ENCODE results near the gene DNAJC30.

DNA sequence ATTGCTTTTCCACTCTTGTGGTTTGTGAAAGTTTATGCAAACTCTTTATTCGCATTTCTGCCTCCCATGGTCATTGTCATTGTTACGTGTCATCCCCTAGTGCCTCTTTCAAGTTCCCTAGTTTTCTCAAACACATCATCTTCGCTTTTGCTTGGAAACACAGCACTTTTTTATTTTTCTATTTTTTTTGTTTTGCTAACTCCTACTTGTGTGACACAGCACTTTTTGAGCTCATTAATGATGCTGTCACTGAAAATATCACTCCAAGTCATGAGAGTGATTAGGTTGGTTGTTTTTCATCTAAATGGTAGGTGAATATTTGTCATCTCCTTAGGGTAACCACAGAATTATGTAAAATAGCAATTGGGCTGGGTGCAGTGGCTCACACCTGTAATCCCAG is 44.7 kb upstream of the DNAJC30 start:
- TF ChIP-seq, protein P1, sequence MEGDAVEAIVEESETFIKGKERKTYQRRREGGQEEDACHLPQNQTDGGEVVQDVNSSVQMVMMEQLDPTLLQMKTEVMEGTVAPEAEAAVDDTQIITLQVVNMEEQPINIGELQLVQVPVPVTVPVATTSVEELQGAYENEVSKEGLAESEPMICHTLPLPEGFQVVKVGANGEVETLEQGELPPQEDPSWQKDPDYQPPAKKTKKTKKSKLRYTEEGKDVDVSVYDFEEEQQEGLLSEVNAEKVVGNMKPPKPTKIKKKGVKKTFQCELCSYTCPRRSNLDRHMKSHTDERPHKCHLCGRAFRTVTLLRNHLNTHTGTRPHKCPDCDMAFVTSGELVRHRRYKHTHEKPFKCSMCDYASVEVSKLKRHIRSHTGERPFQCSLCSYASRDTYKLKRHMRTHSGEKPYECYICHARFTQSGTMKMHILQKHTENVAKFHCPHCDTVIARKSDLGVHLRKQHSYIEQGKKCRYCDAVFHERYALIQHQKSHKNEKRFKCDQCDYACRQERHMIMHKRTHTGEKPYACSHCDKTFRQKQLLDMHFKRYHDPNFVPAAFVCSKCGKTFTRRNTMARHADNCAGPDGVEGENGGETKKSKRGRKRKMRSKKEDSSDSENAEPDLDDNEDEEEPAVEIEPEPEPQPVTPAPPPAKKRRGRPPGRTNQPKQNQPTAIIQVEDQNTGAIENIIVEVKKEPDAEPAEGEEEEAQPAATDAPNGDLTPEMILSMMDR (IDR thresholded peaks at IDR 0.05), result no peak
- TF ChIP-seq EP300 (IDR thresholded peaks at IDR 0.05) (no peak), POLR2A (IDR thresholded peaks at IDR 0.05) (no peak)
